Stimulated activated CD8-positive, alpha-beta memory T cell treated with anti-CD3 and anti-CD28 coated beads, Interleukin-4, amount 100 ng/mL, for 48 hours (primary cell): ENCODE data around the gene ECSIT.
"Not testable (repeated sequence)": the region's sequence is repeated elsewhere in the genome, so short reads cannot be mapped to it uniquely, and the experiment has no call there.

ENCODE experiments used
- DNase-seq: peaks from one replicate; pipeline ENCODE4 v3.0.0-alpha.2; 2020

ECSIT gene

DNA sequence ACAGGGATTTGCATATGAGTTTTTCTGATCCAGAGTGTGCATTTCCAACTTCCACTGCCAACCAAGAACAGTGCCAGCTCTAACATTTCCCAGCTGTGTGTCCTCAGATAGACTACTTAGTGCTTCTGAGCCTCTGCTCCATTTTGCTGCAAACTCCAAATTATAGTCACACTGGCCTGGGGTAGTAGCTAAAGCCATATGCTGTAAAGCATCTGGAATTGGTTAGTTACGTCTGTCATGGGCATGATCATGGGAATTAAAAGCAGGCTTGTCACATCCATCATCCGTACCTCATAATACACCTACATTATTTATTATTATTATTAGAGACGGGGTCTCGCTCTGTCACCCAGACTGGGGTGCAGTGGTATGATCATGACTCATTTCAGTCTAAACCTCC, 55.2 kb downstream of the ECSIT start:
- DNase-seq, result no peak

DNA sequence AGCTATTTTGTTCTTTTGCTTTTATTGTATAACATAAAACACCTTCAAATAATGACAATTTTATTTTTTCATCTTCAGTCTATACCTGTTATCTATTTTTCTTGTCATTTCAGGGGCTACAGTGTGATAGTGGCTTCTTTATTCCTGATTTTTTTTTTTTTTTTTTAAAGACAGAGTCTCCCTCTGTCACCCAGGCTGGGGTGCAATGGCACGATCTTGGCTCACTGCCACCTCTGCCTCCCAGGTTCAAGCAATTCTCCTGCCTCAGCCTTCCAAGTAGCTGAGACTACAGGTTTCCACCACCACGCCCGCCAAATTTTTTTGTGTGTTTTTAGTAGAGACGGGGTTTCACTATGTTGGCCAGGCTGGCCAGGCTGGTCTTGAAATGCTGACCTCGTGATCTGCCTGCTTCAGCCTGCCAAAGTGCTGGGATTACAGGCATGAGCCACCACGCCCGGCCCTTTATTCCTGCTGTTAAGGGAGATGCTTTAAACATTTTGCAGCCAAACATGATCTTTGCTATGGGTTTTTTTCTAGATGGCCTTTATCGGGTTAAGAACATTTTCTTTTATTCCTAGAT, 60.6 kb downstream of the ECSIT start:
- DNase-seq, result not testable (repeated sequence)

DNA sequence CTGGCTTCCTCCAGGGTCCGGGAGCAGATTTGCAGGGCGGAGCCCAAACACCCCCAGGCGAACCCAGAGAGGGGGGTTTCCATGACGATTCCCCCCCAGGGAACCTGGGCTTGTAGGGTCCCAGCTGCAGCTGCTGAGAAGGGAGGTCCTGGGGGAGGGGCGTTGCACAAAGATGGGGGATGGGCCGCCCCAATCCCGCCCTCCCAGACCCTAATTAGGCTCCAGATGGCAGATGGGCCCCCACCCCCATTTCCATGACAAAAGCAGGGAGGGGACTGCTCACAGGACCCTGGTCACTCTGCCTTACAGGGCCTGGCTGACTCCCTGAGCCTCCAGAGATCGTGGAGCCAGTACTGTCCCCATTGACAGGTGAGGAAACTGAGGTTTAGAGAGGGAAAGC, 63.3 kb downstream of the ECSIT start:
- DNase-seq, result no peak

GRCh38 chr19:11464333-11465265, 64.3 kb downstream of the ECSIT start:
- DNase-seq, result no peak

GRCh38 chr19:11463391-11463790, 65.5 kb downstream of the ECSIT start:
- no peak for DNase-seq

DNA sequence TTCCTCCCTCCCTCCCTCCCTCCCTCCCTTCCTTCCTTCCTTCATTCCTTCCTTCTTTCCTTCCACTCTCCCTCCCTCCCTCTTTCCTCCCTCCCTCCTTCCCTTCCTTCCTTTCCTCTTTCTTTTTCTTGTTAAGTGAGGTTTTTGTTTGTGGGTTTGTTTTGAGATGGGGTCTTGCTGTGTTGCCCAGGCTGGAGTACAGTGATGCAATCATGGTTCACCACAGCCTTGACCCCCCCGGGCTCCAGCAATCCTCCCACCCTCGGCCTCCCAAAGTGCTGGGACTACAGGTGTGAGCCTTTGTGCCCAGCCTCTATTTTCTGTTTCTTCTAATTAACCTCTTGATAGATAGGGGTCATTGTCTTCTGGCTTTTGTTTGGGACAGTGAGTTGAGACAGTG, 67.5 kb downstream of the ECSIT start:
- DNase-seq, result no peak

DNA sequence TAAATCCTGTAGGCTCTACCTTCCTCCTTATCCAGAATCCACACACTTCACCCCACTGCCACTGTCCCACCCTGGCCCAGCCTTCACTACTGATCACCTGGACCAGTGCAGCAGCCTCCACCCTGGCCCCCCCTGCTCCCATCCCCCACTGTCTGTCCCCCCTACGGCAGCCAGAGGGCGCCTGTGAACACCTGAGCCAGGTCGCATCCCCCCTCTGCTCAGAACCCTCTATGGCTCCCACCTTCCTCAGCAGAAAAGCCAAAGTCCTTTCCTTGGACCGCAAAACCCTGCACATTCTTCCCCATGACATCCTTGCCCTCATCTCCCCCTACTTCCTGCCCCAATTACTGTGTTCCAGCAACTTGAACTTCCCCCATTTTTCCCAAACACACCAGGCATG, 68.7 kb downstream of the ECSIT start:
- DNase-seq, result peak; percentile 34

DNA sequence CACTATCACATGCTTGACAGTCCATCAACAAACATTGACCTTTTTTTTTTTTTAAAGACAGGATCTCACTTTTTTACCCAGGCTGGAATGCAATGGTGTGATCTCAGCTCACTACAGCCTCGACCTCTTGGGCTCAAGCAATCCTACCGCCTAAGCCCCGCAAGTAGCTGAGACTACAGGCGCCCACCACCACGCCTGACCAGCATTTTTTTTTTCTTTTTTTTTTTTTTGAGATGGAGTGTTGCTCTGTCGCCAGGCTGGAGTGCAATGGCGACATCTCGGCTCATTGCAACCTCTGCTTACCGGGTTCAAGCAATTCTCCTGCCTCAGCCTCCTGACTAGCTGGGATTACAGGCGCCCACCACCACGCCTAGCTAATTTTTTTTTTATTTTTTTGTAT, 70.0 kb downstream of the ECSIT start:
- DNase-seq, result not testable (repeated sequence)

DNA sequence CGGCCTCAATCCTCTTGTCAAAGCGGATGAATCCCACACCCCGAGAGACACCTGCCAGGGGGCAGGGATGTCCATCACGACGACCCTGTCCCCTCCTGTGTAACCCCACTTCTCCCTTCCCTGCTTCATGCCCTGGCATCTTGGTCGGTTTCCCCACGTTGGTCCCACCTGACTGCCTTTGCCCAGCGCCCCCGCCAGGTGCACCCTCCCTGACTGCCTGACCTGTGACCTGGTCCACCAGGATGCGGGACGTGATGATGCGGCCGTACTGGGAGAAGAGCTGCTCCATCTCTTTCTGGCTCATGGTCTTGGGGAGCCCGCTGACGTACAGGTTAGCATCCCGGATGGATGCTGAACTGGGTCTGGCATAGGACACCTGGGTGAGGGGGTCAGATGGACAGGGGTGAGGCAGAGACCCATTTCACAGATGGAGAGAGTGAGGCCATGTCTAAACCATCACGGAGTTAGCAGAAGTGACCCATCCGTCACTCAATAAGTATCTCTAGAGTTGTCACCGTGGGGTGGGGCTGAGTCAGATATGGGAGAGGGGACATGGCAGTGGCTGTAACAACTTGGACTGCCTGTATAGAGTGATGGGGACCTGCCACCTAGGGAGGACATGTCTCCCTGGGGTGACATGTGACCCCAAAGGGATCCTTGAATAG, 70.6 kb downstream of the ECSIT start:
- DNase-seq, result no peak

DNA sequence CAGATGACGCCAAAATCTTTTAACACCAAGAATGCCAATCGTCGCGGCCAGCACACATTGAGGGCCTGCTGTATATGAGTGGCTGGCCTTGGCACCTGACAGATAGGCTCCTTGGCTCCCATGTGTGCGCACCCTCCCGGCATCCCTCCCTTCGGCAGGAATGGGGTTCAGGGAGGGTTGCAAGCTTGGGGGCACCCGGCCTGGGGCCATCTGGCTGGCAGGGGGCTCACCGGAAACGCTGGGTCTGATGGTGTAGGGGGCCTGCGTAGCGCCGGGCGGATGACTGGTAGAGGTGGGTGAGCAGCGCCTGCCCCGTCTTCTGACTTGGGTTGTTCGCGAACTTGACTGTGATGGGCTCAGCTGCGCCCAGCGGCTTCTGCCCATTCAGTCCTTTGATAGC, 71.1 kb downstream of the ECSIT start:
- no peak for DNase-seq

DNA sequence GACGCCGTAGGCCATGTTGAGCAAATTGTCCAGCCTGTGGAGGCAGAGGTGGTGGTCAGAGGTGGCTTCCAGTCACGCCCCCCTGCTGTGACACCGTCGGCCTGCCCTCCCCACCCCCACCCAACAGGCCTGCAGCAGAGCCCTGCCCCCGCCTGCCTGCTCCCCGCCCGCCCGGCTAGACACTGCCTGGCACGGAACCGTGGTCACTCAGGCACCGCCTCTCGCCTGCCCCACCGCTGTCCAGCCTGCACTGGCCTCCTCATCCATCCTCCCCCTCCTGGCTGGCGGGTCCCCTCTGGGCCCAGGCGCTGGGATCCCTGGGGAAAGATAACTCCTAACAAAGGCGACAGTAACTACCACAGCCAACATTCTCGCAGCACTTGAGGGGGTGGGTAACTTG, 71.8 kb downstream of the ECSIT start:
- no peak for DNase-seq

- DNase-seq, result no peak
Measured at GRCh38 chr19:11456659-11457058, 72.3 kb downstream of the ECSIT start.
